Hepatocyte (in vitro differentiated cells): Measurements from ENCODE around the gene VPS52.

Source experiments
- EZH2 ChIP-seq: fragments of 200-600 bp; sonication (generic); IDR thresholded peaks from 2 replicates; pipeline ENCODE4 v1.6.1; 2016; ENCODE audit warnings: antibody characterized with exemption, mild to moderate bottlenecking, borderline replicate concordance
- EZH2phosphoT487 ChIP-seq: fragments of 200-600 bp; sonication (generic); IDR thresholded peaks from one replicate; pipeline ENCODE4 v1.6.1; 2018; ENCODE audit warnings: antibody characterized with exemption, mild to moderate bottlenecking, low read depth, moderate library complexity; ENCODE audit not compliant: unreplicated experiment, severe bottlenecking
- TF ChIP-seq, protein P1 (sequence below): fragments of 200-600 bp; sonication (generic); IDR thresholded peaks from 2 replicates; pipeline ENCODE4 v1.5.1; 2016; ENCODE audit warnings: antibody characterized with exemption, mild to moderate bottlenecking; ENCODE audit not compliant: poor library complexity

GRCh38 chr6:33313105-33313708 is 41.5 kb upstream of the VPS52 start:
- TF ChIP-seq, protein P1, sequence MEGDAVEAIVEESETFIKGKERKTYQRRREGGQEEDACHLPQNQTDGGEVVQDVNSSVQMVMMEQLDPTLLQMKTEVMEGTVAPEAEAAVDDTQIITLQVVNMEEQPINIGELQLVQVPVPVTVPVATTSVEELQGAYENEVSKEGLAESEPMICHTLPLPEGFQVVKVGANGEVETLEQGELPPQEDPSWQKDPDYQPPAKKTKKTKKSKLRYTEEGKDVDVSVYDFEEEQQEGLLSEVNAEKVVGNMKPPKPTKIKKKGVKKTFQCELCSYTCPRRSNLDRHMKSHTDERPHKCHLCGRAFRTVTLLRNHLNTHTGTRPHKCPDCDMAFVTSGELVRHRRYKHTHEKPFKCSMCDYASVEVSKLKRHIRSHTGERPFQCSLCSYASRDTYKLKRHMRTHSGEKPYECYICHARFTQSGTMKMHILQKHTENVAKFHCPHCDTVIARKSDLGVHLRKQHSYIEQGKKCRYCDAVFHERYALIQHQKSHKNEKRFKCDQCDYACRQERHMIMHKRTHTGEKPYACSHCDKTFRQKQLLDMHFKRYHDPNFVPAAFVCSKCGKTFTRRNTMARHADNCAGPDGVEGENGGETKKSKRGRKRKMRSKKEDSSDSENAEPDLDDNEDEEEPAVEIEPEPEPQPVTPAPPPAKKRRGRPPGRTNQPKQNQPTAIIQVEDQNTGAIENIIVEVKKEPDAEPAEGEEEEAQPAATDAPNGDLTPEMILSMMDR: no peak
- TF ChIP-seq EZH2 (no peak), EZH2phosphoT487 (no peak)
